Right cardiac atrium (tissue), 5 donors: ENCODE measurements around the gene PRSS23. TPM values are rescaled to one million over a fixed set of nuclear protein-coding genes. Genes with fewer than 3 reads are reported as not detected.

Experiments used
- ATAC-seq, 2 donors: fragments of 200-7000 bp; cut with Tn5 transposase; one replicate each; pipeline versions ENCODE4 v1.8.0 to v1.9.1; 2020; ENCODE audit warnings: moderate library complexity in 2 of 2, mild to moderate bottlenecking in 1 of 2
- DNase-seq, 3 donors: peaks; one replicate each; pipeline ENCODE4 v3.0.0-alpha.2; 2020
- H3K27ac ChIP-seq: one replicate; pipeline ENCODE4 v1.5.1; 2013; ENCODE audit warnings: mild to moderate bottlenecking, low read length, control low read depth, moderate library complexity
- H3K27me3 ChIP-seq: one replicate; pipeline ENCODE4 v1.6.1; 2013; ENCODE audit not compliant: control insufficient read depth, insufficient read depth
- H3K4me1 ChIP-seq: one replicate; pipeline ENCODE4 v1.6.1; 2013; ENCODE audit warnings: low read length; ENCODE audit not compliant: control insufficient read depth, insufficient read depth
- H3K4me3 ChIP-seq: one replicate; pipeline ENCODE4 v1.5.1; 2013; ENCODE audit warnings: low read length, control low read depth
- H3K9me3 ChIP-seq: one replicate; pipeline ENCODE4 v1.6.1; 2013; ENCODE audit warnings: low read length; ENCODE audit not compliant: control insufficient read depth
- WGBS: extraction: QIAGEN DNeasy Blood & Tissue Kit; methylation state at CpG from one replicate; pipeline ENCODE4 v1.1.7; 2013; 5-methylcytosine and 5-hydroxymethylcytosine counted together
- intact Hi-C, 4 donors: fragments of 100-400 bp; cut with DNase I; formaldehyde crosslinking; loops; one replicate each; pipeline versions ENCODE4 v1.11.0 to v1.14.0; 2022 to 2023
- polyA plus RNA-seq: library from polyadenylated mRNA; stranded (reverse); fragments of 200-250 nt; gene quantifications from one replicate; pipeline ENCODE4 v1.2.3, GENCODE V29; 2013
- total RNA-seq, 4 donors: library from RNA; stranded (reverse); fragmentation: NEBNext Ultra II Directional; extraction: Animal tissue kit (Norgen Biotek cat#: 25700); gene quantifications; one replicate each; pipeline ENCODE4 v1.2.1, GENCODE V29; 2021
- donor health status: healthy with polysubstance abuse.
- donor health status: DM: no; HTN: yes; CAD: no.
- donor health status: DM: no; HTN: no; CAD: no.
- donor health status: DM: no; HTN: yes; CAD: no; lungs with severe emphysema.
- donor health status: DM: yes; HTN: yes; CAD: no.

The PRSS23 gene
- total and polyA plus RNA-seq, 5 donors: 14.5 to 79.9 (median 27.4) TPM

DNA sequence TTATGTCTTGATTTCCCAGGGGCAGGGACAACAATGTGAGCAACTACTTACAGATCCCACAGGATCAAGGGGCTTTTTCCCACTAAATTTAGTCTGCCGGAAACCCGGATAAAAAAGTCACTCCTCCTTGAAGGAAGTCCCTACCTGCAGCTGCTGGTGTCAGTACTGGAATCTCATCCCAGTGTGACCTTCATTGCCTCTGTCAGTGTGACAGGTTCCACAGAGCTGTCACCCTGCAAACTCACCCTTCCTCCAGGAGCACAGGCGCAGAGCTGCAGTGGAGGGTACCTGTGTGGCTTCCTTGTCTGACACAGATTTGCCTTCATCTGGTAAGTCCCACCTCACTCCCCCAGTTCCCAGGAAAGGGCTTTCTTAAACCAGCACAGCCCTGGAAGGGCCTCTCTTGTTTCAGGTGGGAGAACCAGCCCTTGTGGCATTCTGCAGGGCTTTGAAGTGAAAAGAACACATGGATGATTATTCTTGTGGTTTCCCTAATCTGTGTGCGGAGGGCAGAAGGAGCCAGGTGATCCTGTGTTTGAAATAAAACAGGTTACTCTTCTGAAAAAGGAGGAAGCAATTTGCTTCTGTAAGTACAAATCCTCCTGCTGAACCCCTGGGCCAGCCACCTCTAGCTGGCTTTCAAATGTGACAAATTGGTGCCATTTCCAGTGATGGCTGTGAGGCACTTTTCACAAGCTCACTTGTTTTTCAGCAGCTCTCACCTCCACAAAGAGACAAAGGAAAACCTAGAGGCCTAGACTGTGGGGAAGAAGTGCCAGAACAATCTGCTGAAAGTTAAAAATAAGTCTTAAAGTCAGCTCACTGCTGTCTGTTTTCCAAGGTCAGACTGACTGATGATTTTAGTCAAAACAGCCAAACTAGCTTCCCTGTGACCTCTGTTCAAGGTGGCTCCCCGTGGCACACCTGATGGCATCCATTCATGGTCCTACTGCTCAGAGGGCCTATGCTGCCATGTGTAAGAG lies 9.2 kb upstream of the PRSS23 start:
- H3K9me3 ChIP-seq: no peaks in the 10 kb centered on the region
- 90% methylated on average over 5 of the region's 5 CpGs for WGBS
- no peaks in the 10 kb centered on the region for H3K27me3 ChIP-seq
- DNase-seq (no peak), ATAC-seq (no peak)
- no peaks in the 10 kb centered on the region for H3K4me1 ChIP-seq
- no peak overlapping the region for H3K4me3 ChIP-seq
- intact Hi-C loops: no loop called here
- no peak overlapping the region for H3K27ac ChIP-seq

DNA sequence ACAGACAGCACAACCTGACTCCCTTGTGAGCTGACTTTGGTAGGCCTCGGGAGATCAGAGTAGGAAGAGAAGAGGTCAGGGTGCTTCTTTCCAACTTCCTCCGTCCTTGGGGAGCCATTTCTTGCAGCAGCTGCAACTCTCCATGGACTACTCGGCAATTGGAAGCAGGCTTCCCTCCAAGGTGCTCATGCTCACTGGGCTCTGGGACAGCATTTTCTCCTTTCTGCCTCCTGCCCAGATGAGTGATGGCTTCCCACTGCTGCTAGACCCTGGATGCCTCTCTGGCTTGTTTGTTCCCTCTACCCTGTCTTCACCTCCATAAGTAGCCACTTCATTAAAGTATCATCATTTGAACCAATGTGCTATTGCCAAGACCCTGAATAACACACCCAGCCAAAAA lies 8.2 kb upstream of the PRSS23 start:
- no peaks in the 10 kb centered on the region for H3K27me3 ChIP-seq
- intact Hi-C loops: no loop called here
- no peak overlapping the region for H3K4me3 ChIP-seq
- H3K4me1 ChIP-seq: no peaks in the 10 kb centered on the region
- ATAC-seq (no peak), DNase-seq (no peak)
- H3K27ac ChIP-seq: no peak overlapping the region
- 77% methylated on average over 3 of the region's 3 CpGs for WGBS
- no peaks in the 10 kb centered on the region for H3K9me3 ChIP-seq

DNA sequence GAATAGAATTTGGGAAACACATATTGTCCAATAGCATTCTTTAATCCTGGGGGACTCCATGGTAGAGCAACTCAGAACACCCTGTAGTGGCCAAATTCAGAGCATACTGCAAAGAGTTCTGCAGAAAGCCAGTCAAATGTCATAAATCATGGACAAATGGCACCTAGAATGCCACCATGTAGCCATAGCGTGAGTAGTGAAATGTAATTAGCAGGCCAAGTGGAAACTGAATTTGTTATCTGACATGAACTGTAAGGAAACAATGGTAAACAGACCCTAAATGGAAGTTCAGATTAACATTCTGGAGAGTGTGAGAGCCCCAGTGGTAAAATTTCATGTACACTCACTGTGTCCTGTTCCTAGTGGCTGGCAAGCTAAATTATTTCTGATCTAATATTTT lies 7.0 kb upstream of the PRSS23 start:
- DNase-seq (no peak), ATAC-seq (no peak)
- intact Hi-C loops: no loop called here
- Histone ChIP-seq H3K27me3 (no peaks in the 10 kb centered on the region), H3K9me3 (no peaks in the 10 kb centered on the region), H3K4me1 (no peaks in the 10 kb centered on the region), H3K27ac (no peak overlapping the region), H3K4me3 (no peak overlapping the region)
- 96% methylated on average over 1 of the region's 1 CpG for WGBS

DNA sequence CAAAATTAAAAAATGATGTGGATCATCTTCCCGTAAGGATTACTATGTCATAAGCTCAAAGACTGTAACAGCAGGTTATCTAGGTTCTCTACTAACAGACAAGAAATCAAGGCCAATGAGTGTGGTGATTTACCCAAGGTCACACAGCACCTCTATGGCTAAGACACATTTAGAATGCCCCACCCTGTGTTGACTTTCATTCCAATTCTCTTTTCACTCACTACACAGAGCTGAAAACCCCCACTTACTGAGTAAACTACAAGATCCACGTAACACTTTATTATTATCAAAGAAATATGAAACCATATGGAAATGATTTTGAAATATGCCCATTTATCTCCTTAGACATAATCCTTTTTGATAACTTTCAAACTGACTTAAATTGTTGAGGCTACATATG lies 4.8 kb upstream of the PRSS23 start:
- DNase-seq (no peak), ATAC-seq (no peak)
- 92% methylated on average over 2 of the region's 2 CpGs for WGBS
- Histone ChIP-seq H3K27ac (no peak overlapping the region), H3K9me3 (no peaks in the 10 kb centered on the region), H3K27me3 (no peaks in the 10 kb centered on the region), H3K4me3 (no peak overlapping the region), H3K4me1 (peaks cover 3% of the 10 kb centered on the region)
- intact Hi-C loops: loop anchor here in 1 of 4 donors (5.0 kb wide), 1 partner anchor 188 kb away; no protein-coding TSS in a partner anchor

DNA sequence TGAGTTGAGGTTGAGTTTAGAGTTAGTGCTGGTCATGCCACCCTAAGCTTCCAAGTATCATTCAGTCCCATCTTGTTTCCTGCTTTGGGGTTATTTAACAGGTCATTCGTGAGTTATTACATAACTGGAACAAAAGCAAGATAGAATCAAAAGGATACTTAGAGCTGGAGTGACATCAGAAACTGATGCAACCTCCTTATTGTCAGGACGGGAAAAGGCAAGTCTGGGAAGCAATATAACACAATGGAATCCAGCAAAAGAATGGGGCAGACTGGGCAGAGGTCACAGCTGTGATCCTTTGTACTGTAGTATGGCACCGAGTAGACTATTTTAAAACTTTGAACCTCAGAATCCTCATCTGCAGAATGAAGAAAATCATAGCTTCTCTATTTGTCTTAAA lies 4.4 kb upstream of the PRSS23 start:
- H3K27ac ChIP-seq: no peak overlapping the region
- no peaks in the 10 kb centered on the region for H3K9me3 ChIP-seq
- intact Hi-C loops: loop anchor here in 1 of 4 donors (5.0 kb wide), 1 partner anchor 189 kb away; no protein-coding TSS in a partner anchor
- H3K27me3 ChIP-seq: no peaks in the 10 kb centered on the region
- H3K4me1 ChIP-seq: peaks cover 3% of the 10 kb centered on the region
- 69% methylated on average over 3 of the region's 3 CpGs for WGBS
- DNase-seq (no peak), ATAC-seq (no peak)
- no peak overlapping the region for H3K4me3 ChIP-seq

DNA sequence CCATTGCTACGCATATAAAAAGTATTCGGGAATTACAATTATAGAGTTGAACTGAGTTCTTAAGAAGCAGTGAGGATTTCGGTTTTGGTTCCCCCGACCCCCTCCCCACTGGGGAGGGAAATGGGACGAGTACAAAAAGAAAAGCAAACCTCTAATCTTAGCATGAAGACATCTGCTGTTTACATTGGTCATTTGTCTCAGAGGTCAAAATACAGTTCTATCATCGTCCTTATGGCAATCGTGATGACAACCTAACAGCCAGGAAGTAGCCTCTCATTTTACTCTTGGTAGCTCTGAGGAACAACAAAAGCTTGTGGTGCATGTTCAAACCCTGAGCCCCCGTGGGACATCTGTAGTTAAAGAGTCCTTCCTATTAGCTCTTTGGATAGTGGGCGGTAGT lies 3.2 kb upstream of the PRSS23 start:
- no peak for DNase-seq
- 57% methylated on average over 9 of the region's 9 CpGs for WGBS
- no peak overlapping the region for H3K27ac ChIP-seq
- H3K4me3 ChIP-seq: no peak overlapping the region
- no peak for ATAC-seq
- peaks cover 3% of the 10 kb centered on the region for H3K4me1 ChIP-seq
- intact Hi-C loops: loop anchor here in 1 of 4 donors (5.0 kb wide), 1 partner anchor 190 kb away; no protein-coding TSS in a partner anchor
- H3K9me3 ChIP-seq: no peaks in the 10 kb centered on the region
- H3K27me3 ChIP-seq: no peaks in the 10 kb centered on the region

DNA sequence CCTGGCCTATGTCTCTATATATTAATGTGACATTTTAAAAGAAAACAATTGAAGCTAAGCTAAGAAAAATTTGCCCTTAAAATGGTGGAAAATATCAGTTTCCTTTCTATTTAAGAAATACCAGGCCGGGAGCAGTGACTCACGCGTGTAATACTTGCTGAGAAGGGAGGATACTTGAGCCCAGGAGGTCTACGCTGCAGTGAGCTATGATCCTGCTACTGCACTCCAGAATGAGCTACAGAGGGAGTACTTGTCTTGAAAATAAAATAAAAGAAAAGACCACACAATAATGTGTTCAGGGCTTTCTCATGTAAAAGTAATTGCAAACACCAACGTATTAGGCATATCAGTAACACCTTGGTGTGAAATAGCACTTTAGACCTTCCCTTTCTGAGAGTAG lies 1.4 kb upstream of the PRSS23 start:
- intact Hi-C loops: loop anchor here in 1 of 4 donors (5.0 kb wide), 1 partner anchor 192 kb away; no protein-coding TSS in a partner anchor
- no peak for DNase-seq
- Histone ChIP-seq H3K27ac (no peak overlapping the region), H3K9me3 (no peaks in the 10 kb centered on the region), H3K4me1 (peaks cover 3% of the 10 kb centered on the region), H3K27me3 (no peaks in the 10 kb centered on the region), H3K4me3 (no peak overlapping the region)
- ATAC-seq: no peak
- WGBS: 82% methylated on average over 5 of the region's 5 CpGs

DNA sequence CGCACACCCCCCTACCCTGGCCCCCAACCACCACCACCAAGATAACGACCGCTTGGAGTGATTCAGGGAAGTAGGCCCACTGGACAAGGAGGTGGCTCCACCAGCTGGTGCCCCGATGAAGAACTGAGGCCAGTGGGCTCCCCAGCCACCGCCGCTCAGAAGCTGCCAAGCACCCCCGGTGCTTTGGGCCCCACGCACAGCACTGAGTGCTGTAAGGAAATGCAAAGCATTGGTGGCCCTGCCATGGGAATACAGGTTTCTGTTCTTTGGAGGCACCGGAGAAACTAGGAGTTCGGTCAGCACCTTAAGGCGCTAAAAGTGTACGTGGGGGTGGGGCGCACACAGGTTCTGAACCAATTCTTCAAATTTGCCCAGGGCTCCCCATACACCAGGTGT lies 664 bp upstream of the PRSS23 start:
- Histone ChIP-seq H3K4me1 (peaks cover 3% of the 10 kb centered on the region), H3K9me3 (no peaks in the 10 kb centered on the region), H3K4me3 (peak overlapping the region; percentile 87), H3K27me3 (no peaks in the 10 kb centered on the region), H3K27ac (no peak overlapping the region)
- DNase-seq: peak in 2 of 3 donors; percentile 36 to 60
- 49% methylated on average over 13 of the region's 13 CpGs for WGBS
- intact Hi-C loops: loop anchor here (5.0 to 10.0 kb wide), 4 partner anchors 125 to 342 kb away; partner anchors contain the start of gene ME3 (in 2 of the 4)
- peak; percentile 8 to 33 for ATAC-seq

DNA sequence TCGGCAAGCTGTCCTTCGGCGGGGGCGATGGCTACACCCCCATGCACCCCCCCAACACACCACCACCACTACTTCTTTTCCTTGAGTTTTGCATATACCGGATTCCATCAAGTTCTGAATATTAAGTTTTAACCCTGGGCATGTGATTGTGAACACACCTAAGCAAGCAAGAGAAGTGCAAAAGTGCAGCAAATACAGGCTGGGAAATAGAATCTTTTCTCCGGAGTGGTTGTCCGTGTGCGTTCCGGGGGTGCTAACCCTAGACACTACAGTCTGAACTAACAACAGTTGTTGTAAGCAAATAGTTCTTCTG lies 574 bp downstream of the PRSS23 start:
- ATAC-seq (no peak), DNase-seq (no peak)
- intact Hi-C loops: loop anchor here (5.0 to 10.0 kb wide), 4 partner anchors 126 to 344 kb away; partner anchors contain the start of gene ME3 (in 2 of the 4)
- Histone ChIP-seq H3K4me3 (peak overlapping the region; percentile 87), H3K27me3 (no peaks in the 10 kb centered on the region), H3K27ac (no peak overlapping the region), H3K4me1 (peaks cover 8% of the 10 kb centered on the region), H3K9me3 (no peaks in the 10 kb centered on the region)
- 6% methylated on average over 9 of the region's 9 CpGs for whole genome bisulfite sequencing

DNA sequence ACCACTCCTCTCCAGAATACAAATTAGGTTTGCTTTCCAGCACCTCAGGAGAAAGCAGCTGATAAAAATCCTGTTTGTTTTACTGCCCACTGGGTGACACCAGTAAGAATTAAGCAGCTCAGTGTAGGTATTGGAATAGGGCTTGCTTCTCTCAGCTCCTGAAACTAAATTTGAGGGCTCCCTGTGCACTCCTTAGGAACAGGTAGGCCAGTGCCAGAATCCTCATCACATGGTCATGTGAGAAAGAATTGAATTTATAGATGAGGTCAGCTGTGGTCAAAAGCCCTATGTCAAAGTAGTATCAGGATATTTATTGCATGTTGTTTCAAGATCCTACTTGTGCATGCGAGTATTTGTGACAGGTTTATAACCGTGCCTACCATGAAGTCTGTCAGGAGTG lies 1.0 kb downstream of the PRSS23 start:
- no peak for ATAC-seq
- H3K4me1 ChIP-seq: peaks cover 8% of the 10 kb centered on the region
- intact Hi-C loops: loop anchor here (5.0 to 10.0 kb wide), 4 partner anchors 127 to 344 kb away; partner anchors contain the start of gene ME3 (in 2 of the 4)
- no peaks in the 10 kb centered on the region for H3K9me3 ChIP-seq
- peak overlapping the region; percentile 24 for H3K27ac ChIP-seq
- no peaks in the 10 kb centered on the region for H3K27me3 ChIP-seq
- no peak for DNase-seq
- H3K4me3 ChIP-seq: peak overlapping the region; percentile 87
- 71% methylated on average over 2 of the region's 2 CpGs for WGBS

DNA sequence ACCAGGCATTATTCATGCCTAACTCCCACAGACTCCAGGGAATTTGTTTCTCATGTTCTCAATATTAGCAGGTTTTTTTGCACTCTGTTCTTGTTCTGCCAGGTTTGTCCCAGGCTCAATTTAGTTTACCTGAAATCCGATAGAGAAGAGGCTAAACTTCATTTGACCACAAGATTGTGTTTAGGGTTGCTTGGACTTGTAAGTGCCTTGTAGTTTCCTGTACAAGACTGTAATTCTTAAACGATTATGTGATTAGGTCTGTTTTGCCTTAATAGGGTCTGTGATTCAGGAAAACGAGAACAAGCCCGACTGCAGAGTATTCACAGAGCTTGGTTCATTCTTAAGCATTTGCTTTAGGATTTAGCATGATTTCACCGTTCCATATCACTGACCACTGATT lies 1.8 kb downstream of the PRSS23 start:
- Histone ChIP-seq H3K4me1 (peaks cover 8% of the 10 kb centered on the region), H3K4me3 (peak overlapping the region; percentile 87), H3K9me3 (no peaks in the 10 kb centered on the region), H3K27me3 (no peaks in the 10 kb centered on the region), H3K27ac (no peak overlapping the region)
- no peak for DNase-seq
- no peak for ATAC-seq
- intact Hi-C loops: loop anchor here (5.0 to 10.0 kb wide), 4 partner anchors 127 to 345 kb away; partner anchors contain the start of gene ME3 (in 2 of the 4)
- WGBS: 49% methylated on average over 5 of the region's 5 CpGs
